Psoas muscle (tissue), 8 donors: Measurements from ENCODE around the gene SIK2. TPM values are rescaled to one million over a fixed set of nuclear protein-coding genes. Genes with fewer than 3 reads are reported as not detected.

Experiments
- ATAC-seq, 4 donors: fragments of 200-7000 bp; cut with Tn5 transposase; one replicate each; pipeline ENCODE4 v1.9.1; 2020; ENCODE audit warnings: moderate library complexity in 3 of 4, mild to moderate bottlenecking in 2 of 4
- DNase-seq, 2 donors: peaks; one replicate each; pipeline ENCODE4 v3.0.0-alpha.2; 2020
- H3K27ac ChIP-seq: fragments of 200-600 bp; one replicate; pipeline ENCODE4 v1.8.0; 2022
- H3K27me3 ChIP-seq, 3 donors: fragments of 200-600 bp in 1 of 3; one replicate each; pipeline versions ENCODE4 v1.6.1 to v1.8.0; 2013 to 2022; ENCODE audit warnings: low read length in 2 of 3, mild to moderate bottlenecking in 2 of 3, moderate library complexity in 1 of 3; ENCODE audit not compliant: insufficient read depth in 3 of 3
- H3K36me3 ChIP-seq, 2 donors: fragments of 200-600 bp in 1 of 2; one replicate each; pipeline versions ENCODE4 v1.6.1 to v1.8.0; 2013 to 2022; ENCODE audit warnings: low read depth in 1 of 2, mild to moderate bottlenecking in 1 of 2, moderate library complexity in 1 of 2; ENCODE audit not compliant: insufficient read depth in 1 of 2
- H3K4me1 ChIP-seq: fragments of 200-600 bp; one replicate; pipeline ENCODE4 v1.8.0; 2022
- H3K4me3 ChIP-seq: fragments of 200-600 bp; one replicate; pipeline ENCODE4 v1.8.0; 2022; ENCODE audit warnings: mild to moderate bottlenecking
- H3K9me3 ChIP-seq: fragments of 200-600 bp; one replicate; pipeline ENCODE4 v1.8.0; 2022
- CTCF ChIP-seq: fragments of 200-600 bp; IDR thresholded peaks from one replicate; pipeline ENCODE4 v1.8.0; 2022; ENCODE audit warnings: antibody characterized with exemption
- WGBS, 3 donors: extraction: QIAGEN DNeasy Blood & Tissue Kit; methylation state at CpG; one replicate each; pipeline versions ENCODE4 v1.1.6 to v1.1.7; 2013; 5-methylcytosine and 5-hydroxymethylcytosine counted together
- intact Hi-C, 2 donors: fragments of 100-400 bp; cut with DNase I; formaldehyde crosslinking; loops; one replicate each; pipeline versions ENCODE4 v1.11.0 to v1.14.2; 2022
- polyA plus RNA-seq, 3 donors: library from polyadenylated mRNA; stranded (reverse); fragments of 200-250 nt; gene quantifications; one replicate each; pipeline ENCODE4 v1.2.3, GENCODE V29; 2013
- total RNA-seq, 4 donors: library from RNA; stranded (reverse); fragmentation: NEBNext Ultra II Directional in 2 of 4; extraction: Animal tissue kit (Norgen Biotek cat#: 25700) in 2 of 4; gene quantifications; one replicate each; pipeline versions ENCODE4 v1.2.1 to v1.2.4, GENCODE V29; 2021 to 2023
- donor health status: healthy with polysubstance abuse.
- donor health status: DM: no; HTN: no; CAD: no; lungs with moderate emphysema.
- donor health status: Bipolar disorder and iron deficiency.
- donor health status: healthy.
- donor health status: DM: yes; HTN: yes; CAD: no.
- donor health status: DM: no; HTN: no; CAD: no.
- donor health status: DM: no; HTN: no; CAD: no.
- donor health status: DM: yes; HTN: yes; CAD: no.

Gene SIK2
- total and polyA plus RNA-seq, 7 donors: 9.0 to 69.6 (median 30.4) TPM

DNA sequence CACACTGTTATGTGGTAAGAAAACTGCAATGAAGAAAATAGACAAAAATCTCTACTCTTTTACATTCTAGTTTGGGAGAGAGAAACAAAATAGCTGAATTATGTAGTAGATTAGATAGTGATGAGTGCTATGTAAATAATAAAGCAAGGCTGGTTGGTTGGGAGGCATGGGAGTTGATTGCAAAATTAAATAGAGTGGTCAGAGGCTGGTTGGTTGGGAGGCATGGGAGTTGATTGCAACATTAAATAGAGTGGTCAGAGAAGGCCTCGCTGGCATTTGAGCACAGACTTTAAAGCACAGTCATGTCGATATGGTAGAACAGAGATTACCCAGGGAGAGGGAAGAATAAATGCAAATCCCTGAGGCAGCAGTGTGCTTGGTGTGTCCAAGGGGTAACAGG is 22.4 kb downstream of the SIK2 start:
- no peak for TF ChIP-seq CTCF
- Histone ChIP-seq H3K9me3 (no peaks in the 10 kb centered on the region), H3K4me1 (peaks cover 13% of the 10 kb centered on the region), H3K27ac (no peak overlapping the region), H3K36me3 (peaks cover 0 to 51% of the 10 kb centered on the region in 2 donors), H3K4me3 (no peak overlapping the region), H3K27me3 (no peaks in the 10 kb centered on the region)
- intact Hi-C loops: no loop called here
- peak in 2 of 4 donors; percentile 23 to 33 for ATAC-seq
- DNase-seq: no peak
- 90 to 94% (median 92%) methylated on average over 2 of the region's 2 CpGs for WGBS, 3 donors

DNA sequence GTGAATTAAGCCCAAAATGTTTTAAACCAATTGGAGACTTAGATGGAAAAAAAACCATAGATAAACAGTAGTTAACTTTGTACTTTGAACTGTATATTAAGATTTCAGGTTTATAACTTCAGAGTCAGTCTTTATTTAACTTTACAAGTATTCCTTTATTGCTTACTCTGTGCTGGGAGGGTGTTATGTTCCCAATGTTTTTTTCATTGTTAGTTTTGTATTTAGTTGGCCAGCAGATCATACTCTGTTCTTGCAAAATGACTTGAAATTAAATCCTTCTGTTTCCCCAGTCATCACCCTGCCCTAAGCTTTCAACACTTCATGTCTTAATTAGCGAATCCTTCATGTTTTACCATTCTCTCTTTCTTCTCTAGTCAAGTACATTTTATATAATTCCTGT is 25.3 kb downstream of the SIK2 start:
- Histone ChIP-seq H3K27me3 (no peaks in the 10 kb centered on the region), H3K9me3 (no peaks in the 10 kb centered on the region), H3K4me1 (peaks cover 32% of the 10 kb centered on the region), H3K36me3 (peaks cover 0 to 27% of the 10 kb centered on the region in 2 donors), H3K27ac (no peak overlapping the region), H3K4me3 (no peak overlapping the region)
- 90 to 100% (median 94%) methylated on average over 1 of the region's 1 CpG for WGBS, 3 donors
- ATAC-seq (peak in 3 of 4 donors; percentile 64 to 84 (median 76)), DNase-seq (no peak)
- intact Hi-C loops: no loop called here
- TF ChIP-seq CTCF: no peak

DNA sequence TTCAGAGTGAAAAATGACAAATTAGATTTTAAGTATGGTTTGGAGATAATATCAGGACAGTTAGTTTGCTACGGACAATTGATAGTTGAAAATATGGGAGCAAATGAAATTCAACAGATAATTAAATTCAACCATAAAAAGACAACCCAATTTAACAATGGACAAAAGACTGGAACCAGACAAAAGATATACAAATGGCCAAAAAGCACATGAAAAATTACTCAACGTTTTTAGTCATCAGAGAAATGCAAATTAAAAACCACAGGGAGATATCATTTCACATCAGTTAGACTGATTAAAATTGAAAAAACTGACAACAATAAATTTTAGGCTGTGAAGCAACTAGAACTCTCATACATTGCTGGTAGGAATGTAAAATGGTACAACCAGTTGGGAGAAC is 27.2 kb downstream of the SIK2 start:
- Histone ChIP-seq H3K36me3 (peaks cover 0 to 11% of the 10 kb centered on the region in 2 donors), H3K4me1 (peaks cover 47% of the 10 kb centered on the region), H3K27ac (no peak overlapping the region), H3K9me3 (no peaks in the 10 kb centered on the region), H3K27me3 (no peaks in the 10 kb centered on the region), H3K4me3 (no peak overlapping the region)
- no peak for TF ChIP-seq CTCF
- DNase-seq (no peak), ATAC-seq (no peak)
- intact Hi-C loops: no loop called here
- 66 to 83% (median 69%) methylated on average over 2 of the region's 2 CpGs for WGBS, 3 donors

DNA sequence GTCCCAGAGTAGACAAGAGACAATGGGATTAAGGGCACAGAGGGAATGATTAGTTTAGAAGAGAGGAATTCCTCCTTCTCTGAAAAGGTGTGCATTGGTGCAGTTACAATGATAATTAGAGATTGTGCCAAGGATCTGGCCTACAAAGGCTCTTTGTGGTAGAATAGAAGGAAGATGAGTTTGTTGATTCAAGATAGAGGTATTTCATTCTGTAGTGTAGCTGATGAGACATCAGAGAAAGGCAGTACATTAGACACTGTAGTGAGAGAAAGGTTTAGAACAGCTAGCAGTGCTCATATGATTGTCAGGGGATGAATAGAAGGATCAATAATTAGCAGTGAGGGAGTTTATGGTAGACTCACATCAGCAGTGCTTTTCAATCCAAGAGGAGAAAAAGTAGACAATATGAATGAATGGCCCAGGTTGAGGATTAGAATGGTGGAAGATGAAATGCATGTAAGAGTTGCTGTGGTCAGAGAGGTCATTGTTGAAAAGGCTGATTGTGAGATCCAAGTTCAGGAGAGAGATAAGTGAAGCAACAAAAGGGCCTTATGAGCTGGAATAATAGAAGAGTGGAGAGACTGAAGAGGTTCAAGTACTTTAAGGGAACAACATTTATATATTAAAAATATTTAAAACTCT is 28.9 kb downstream of the SIK2 start:
- no peak for ATAC-seq
- no peak for DNase-seq
- H3K9me3 ChIP-seq: no peaks in the 10 kb centered on the region
- H3K36me3 ChIP-seq: peaks cover 0 to 11% of the 10 kb centered on the region in 2 donors
- H3K27me3 ChIP-seq: no peaks in the 10 kb centered on the region
- peaks cover 54% of the 10 kb centered on the region for H3K4me1 ChIP-seq
- intact Hi-C loops: loop anchor here in 1 of 2 donors (5.0 kb wide), 1 partner anchor 36 kb away; no protein-coding TSS in a partner anchor
- no peak overlapping the region for H3K27ac ChIP-seq
- no peak overlapping the region for H3K4me3 ChIP-seq
- no peak for TF ChIP-seq CTCF

GRCh38 chr11:111631666-111632039 is 29.4 kb downstream of the SIK2 start:
- TF ChIP-seq CTCF: no peak
- ATAC-seq (peak in 3 of 4 donors; percentile 33 to 57 (median 47)), DNase-seq (no peak)
- WGBS, 3 donors: 48 to 59% (median 59%) methylated on average over 3 of the region's 3 CpGs
- Histone ChIP-seq H3K27me3 (no peaks in the 10 kb centered on the region), H3K9me3 (no peaks in the 10 kb centered on the region), H3K27ac (no peak overlapping the region), H3K4me1 (peaks cover 58% of the 10 kb centered on the region), H3K4me3 (no peak overlapping the region), H3K36me3 (peaks cover 0 to 11% of the 10 kb centered on the region in 2 donors)
- intact Hi-C loops: loop anchor here in 1 of 2 donors (5.0 kb wide), 1 partner anchor 36 kb away; no protein-coding TSS in a partner anchor
